ENCODE measurements around the gene PLA2G4E.

DNA sequence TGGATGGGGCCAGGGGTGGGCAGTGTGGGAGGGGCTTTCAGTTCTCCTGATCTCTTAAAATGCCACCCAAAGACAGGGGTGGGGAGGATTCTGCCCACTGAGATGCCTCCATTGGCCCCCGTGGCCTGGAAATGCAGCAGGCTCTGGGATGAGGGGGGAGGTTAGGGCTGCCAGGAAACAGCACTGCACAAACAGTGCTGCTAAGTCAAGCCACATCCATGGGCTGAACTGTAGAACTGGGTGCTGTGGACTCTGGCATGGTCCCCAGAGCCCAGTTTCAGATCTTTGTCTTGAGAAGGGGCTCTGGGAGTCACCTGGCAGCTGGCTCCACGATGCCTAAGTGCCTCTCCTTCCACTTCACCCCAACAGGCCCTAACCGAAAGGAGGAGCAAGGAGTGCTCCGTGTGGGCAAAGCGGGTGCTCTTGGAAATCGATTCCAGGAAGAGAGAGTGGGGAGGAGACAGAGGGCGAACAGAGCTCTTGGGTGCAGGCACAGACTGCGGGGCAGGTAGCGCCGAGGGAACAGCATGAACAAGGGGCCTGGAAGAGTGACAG, 7.8 kb downstream of the PLA2G4E start:
- TF ChIP-seq CTBP1 (IDR thresholded peaks at IDR 0.05; ENCODE audit: borderline replicate concordance), result no peak
- TF ChIP-seq FOXM1 (IDR thresholded peaks at IDR 0.05; ENCODE audit: borderline replicate concordance), result no peak
- TF ChIP-seq, protein P1, sequence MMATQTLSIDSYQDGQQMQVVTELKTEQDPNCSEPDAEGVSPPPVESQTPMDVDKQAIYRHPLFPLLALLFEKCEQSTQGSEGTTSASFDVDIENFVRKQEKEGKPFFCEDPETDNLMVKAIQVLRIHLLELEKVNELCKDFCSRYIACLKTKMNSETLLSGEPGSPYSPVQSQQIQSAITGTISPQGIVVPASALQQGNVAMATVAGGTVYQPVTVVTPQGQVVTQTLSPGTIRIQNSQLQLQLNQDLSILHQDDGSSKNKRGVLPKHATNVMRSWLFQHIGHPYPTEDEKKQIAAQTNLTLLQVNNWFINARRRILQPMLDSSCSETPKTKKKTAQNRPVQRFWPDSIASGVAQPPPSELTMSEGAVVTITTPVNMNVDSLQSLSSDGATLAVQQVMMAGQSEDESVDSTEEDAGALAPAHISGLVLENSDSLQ (IDR thresholded peaks at IDR 0.05), result no peak
- no peak for TF ChIP-seq LEF1 (IDR thresholded peaks at IDR 0.05; ENCODE audit: borderline replicate concordance)
